ACC112 (cell line): Measurements from ENCODE around the gene TIMM22.
"Not testable (repeated sequence)": the region's sequence is repeated elsewhere in the genome, so short reads cannot be mapped to it uniquely, and the experiment has no call there.

Experiments
- H2AFZ ChIP-seq: fragments of 200-600 bp; sonication (generic); one replicate; pipeline ENCODE4 v1.6.0; 2017; ENCODE audit warnings: antibody characterized with exemption, low read length; ENCODE audit not compliant: unreplicated experiment
- H3K27ac ChIP-seq: fragments of 200-600 bp; sonication (generic); 2 replicates; pipeline ENCODE4 v1.5.1; 2014; ENCODE audit warnings: low read depth, mild to moderate bottlenecking, antibody characterized with exemption, low read length, moderate library complexity
- H3K27me3 ChIP-seq: fragments of 200-600 bp; sonication (generic); 2 replicates; pipeline ENCODE4 v1.6.1; 2014; ENCODE audit warnings: mild to moderate bottlenecking, antibody characterized with exemption, low read length, moderate library complexity, mixed read lengths; ENCODE audit not compliant: insufficient read depth
- H3K36me3 ChIP-seq: fragments of 200-600 bp; sonication (generic); 2 replicates; pipeline ENCODE4 v1.6.1; 2016; ENCODE audit warnings: mild to moderate bottlenecking, antibody characterized with exemption, low read length, moderate library complexity, mixed read lengths; ENCODE audit not compliant: insufficient read depth
- H3K4me1 ChIP-seq: fragments of 200-600 bp; sonication (generic); one replicate; pipeline ENCODE4 v1.6.1; 2016; ENCODE audit warnings: low read length, mixed read lengths; ENCODE audit not compliant: insufficient read depth, unreplicated experiment, control insufficient read depth
- H3K4me3 ChIP-seq: fragments of 200-600 bp; sonication (generic); 2 replicates; pipeline ENCODE4 v1.5.1; 2014; ENCODE audit warnings: mild to moderate bottlenecking, low read depth, low read length
- H3K79me2 ChIP-seq: fragments of 200-600 bp; sonication (generic); one replicate; pipeline ENCODE4 v1.6.0; 2016; ENCODE audit warnings: low read length; ENCODE audit not compliant: control insufficient read depth, unreplicated experiment, insufficient read depth

The TIMM22 gene

DNA sequence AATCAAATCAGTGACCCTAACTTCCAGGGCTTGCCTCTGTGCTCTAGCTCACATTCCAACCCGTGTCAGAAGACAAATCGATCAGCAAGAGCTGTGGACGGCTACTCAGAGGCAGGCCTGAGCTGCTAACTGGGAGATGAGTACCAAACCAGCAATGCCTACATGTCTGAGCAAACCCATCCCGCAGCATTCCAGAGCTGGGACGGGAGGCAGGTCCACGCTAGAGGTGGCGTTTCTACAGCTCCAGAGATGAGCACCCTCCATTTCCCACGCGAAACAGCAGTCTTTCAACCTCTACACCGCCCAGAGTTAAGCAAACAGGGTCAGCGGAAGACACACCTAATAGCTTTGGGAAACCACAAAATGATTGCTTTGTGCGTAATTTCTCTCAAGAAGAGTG is 23.9 kb upstream of the TIMM22 start:
- H2AFZ ChIP-seq, result no peak overlapping the region
- H3K27me3 ChIP-seq, result no peaks in the 10 kb centered on the region
- H3K36me3 ChIP-seq, result no peaks in the 10 kb centered on the region
- H3K79me2 ChIP-seq, result peaks cover 41% of the 10 kb centered on the region
- no peak overlapping the region for H3K4me3 ChIP-seq
- H3K27ac ChIP-seq, result no peak overlapping the region
- peaks cover 21% of the 10 kb centered on the region for H3K4me1 ChIP-seq

DNA sequence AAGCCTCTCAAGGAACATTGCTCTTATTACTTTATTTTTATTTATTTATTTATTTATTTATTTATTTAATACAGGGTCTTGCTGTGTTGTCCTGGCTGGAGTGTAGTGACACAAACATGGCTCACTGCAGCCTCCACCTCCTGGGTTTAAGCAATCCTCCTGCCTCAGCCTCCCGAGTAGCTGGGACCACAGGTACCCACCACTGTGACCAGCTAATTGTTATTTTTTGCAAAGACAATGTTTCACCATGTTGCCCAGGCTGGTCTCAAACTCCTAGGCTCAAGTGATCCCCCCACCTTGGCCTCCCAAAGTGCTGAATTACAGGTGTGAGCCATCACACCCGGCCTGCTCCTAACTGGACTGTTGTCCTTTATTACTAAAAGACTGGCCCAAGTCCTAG is 22.2 kb upstream of the TIMM22 start:
- H3K27ac ChIP-seq, H2AFZ ChIP-seq, H3K4me3 ChIP-seq, H3K36me3 ChIP-seq, H3K27me3 ChIP-seq: not testable (repeated sequence)
- Histone ChIP-seq H3K79me2 (peaks cover 39% of the 10 kb centered on the region), H3K4me1 (peaks cover 21% of the 10 kb centered on the region)

DNA sequence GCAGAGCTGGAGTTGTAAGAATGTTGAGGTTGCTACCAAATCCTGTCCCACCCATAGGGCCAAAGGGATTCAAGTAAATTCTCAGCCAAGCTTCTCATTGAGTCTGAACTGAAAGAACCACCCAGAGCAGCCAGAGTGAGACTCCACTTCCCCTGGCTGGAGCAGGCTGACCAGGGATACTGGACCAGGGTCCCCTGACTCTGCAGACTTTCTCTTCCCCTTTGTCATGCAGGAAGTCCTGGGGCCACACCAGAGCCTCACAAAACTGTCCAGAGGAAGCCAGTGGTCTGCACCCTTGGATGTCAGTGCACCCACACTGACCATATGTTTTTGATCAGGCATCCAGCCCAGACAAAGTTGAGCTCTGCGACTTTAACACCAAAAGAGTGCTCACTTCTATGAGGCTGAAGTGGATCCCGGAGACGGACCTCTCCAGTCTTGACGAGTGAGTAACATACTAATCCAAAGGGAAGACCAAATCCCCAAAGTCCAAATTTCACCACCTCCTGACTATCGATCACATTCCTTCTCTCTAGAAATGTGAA is 21.5 kb upstream of the TIMM22 start:
- peak overlapping the region; percentile 4; the same call in 1 of the 2 replicates for H3K4me3 ChIP-seq
- peak overlapping the region; percentile 77 for H2AFZ ChIP-seq
- no peaks in the 10 kb centered on the region for H3K36me3 ChIP-seq
- H3K79me2 ChIP-seq, result peaks cover 32% of the 10 kb centered on the region
- no peaks in the 10 kb centered on the region for H3K27me3 ChIP-seq
- H3K4me1 ChIP-seq, result peaks cover 21% of the 10 kb centered on the region
- H3K27ac ChIP-seq, result no peak overlapping the region

DNA sequence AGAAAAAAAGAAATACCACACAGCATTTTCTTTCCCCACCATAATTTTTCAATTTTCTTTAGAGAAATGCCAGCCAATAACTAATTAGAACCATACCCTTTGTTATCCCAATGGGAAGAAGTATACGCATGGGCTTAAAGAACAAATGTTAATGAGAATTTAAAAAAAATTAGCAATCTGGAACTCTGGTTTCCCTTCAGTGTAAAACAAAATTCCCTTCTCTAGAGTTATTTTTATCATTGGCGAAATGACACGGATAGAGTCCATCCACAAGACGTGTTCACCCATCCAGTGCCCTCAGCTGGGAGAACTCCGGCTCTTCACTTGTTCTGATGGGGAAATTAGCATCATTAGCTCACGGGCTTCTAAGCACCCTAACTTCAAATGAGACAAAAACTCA is 20.6 kb upstream of the TIMM22 start:
- Histone ChIP-seq H3K36me3 (no peaks in the 10 kb centered on the region), H3K27ac (no peak overlapping the region), H3K4me1 (peaks cover 21% of the 10 kb centered on the region), H3K27me3 (no peaks in the 10 kb centered on the region), H3K4me3 (no peak overlapping the region), H3K79me2 (peaks cover 31% of the 10 kb centered on the region), H2AFZ (no peak overlapping the region)

DNA sequence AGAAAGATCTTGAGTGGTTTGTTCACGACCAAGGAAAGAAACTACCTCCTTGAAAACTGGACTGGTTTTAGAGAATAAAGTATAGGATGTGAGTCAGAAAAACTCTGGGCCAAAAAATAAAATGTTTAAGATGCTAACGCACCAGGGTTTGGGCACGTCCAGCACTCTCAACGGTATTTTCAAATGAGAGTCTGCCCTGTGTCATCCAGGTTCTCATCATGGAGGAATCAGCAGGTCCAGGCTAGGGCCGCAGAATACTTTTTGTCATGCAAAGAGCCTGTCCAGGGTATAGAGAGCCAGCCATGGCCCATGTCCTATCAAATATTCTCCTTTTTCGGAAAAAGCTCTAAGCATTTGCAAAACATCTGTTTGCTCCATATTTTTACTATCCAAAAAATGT is 19.8 kb upstream of the TIMM22 start:
- peak overlapping the region; percentile 82 for H3K4me3 ChIP-seq

DNA sequence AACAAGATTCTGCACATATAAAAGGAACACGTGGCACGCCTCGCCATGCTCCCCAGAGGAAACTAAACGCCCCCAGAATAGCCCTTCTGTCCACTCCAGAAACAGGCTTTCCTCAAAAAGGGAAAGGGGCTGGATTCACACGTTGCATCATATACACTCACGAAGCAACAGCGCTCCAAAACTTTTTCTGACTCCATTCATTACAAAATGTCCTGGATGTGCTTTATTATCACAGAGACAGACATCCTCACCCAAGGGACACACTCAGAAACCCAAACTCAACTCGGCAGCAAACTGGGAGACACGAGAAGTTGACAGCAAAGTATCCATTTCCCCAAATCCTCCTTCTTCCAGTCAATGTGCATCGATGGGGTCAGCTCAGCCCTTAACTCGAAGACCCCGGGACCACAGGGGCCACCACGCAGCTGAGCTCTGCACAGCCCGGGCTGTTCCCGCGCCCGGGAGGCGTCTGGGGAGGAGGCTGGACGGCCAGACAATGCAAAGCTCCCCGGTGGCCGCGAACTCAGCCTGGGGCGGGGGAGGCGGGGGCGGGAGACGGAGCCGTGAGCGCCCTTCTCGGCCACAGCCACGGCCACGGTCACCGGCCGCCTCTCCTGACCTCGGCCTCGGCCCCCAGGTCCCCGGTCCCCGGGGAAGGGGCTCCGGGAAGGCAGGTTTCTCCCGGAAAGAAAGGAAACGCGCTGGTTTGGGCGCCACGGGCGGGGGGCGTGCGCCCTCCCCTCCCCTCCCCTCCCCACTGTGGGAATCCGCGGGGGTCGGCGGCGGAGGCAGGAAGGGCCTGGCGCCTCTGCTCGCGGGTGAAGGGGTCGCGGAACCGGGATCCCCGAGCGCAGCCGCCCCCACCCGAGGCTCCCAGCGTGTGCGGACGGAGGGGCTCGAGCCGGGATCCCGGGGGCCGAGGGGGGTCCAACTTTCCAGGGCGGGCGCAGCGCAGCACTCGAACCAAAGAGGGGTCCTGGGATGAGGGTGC is 18.5 kb upstream of the TIMM22 start:
- peak overlapping the region; percentile 67 for H2AFZ ChIP-seq
- H3K79me2 ChIP-seq, result peaks cover 28% of the 10 kb centered on the region
- peak overlapping the region; percentile 82 for H3K4me3 ChIP-seq
- H3K27me3 ChIP-seq, result no peaks in the 10 kb centered on the region
- no peaks in the 10 kb centered on the region for H3K36me3 ChIP-seq
- peaks cover 21% of the 10 kb centered on the region for H3K4me1 ChIP-seq
- H3K27ac ChIP-seq, result peak overlapping the region; percentile 5; the same call in 1 of the 2 replicates

More for the DNA sequence above, 19.8 kb upstream of the TIMM22 start:
- H2AFZ ChIP-seq, result no peak overlapping the region
- H3K4me1 ChIP-seq, result peaks cover 21% of the 10 kb centered on the region
- no peaks in the 10 kb centered on the region for H3K36me3 ChIP-seq
- no peaks in the 10 kb centered on the region for H3K27me3 ChIP-seq
- no peak overlapping the region for H3K27ac ChIP-seq
- peaks cover 31% of the 10 kb centered on the region for H3K79me2 ChIP-seq

DNA sequence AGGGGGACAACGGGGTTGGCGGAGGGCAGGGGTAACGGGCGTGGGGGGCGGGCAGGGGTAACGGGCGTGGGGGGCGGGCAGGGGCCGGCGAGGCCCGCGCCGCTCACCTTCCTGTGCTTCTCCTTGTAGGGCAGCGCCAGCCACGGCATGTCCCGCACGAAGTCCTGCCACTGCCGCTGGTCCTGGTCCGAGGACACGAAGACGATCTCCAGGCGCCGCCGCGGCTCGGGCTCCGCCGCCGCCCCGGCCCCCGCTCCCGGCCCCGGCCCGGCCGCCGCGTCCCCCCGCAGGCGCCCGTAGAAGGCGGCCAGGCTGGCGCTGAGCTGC is 17.8 kb upstream of the TIMM22 start:
- Histone ChIP-seq H3K36me3 (no peaks in the 10 kb centered on the region), H3K79me2 (peaks cover 28% of the 10 kb centered on the region), H3K4me1 (peaks cover 21% of the 10 kb centered on the region), H3K27ac (no peak overlapping the region), H3K4me3 (peak overlapping the region; percentile 94), H2AFZ (peak overlapping the region; percentile 64), H3K27me3 (no peaks in the 10 kb centered on the region)

DNA sequence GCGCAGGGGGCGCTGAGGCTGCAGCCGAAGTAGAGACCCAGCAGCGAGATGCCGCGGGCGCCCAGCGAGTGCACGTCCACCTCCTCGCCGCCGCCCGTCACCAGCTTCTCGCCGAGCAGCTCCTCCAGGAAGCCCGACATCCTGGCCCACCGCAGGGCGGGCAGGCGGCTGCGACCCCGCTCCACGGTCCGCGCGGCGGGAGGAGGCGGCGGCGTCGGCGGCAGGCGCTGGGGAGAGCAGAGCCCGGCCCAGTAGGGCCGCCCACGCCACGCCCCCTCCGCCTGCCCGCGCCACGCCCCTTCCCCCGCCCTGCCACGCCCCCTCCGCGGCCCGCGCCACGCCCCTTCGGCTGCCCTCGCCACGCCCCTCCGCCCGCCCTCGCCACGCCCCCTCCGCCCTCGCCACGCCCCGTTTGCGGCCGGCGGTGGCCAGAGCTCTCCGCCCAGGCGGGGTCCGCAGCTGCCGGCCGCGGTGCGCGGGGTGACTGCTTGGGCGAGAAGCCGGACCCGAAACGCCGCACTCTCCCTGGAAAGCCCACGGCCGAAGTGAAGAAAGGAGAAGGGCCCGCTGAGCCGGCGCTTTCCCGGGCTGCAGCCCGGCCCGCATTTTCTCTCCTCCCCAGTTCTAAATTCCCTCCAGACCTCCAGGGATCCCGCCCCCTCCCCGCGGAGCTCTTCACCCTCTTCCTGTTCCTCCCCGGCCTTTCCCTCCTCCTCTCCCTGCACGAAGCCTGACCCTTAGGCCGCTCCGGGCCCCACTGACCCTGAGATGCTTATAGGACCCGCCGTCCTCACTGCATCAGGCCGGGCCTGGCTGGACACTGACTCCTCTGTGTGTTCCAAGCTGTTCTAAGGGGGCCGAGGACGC is 17.2 kb upstream of the TIMM22 start, which contains the start of gene NXN:
TSS of gene NXN (minus strand) at position 238 of the 867 bp plus-strand sequence.
- H3K27me3 ChIP-seq, result no peaks in the 10 kb centered on the region
- H3K36me3 ChIP-seq, result no peaks in the 10 kb centered on the region
- peak within 1 kb of the TSS; percentile 94 for H3K4me3 ChIP-seq
- peaks cover 28% of the 10 kb centered on the region for H3K79me2 ChIP-seq
- no peak within 1 kb of the TSS for H3K27ac ChIP-seq
- H3K4me1 ChIP-seq, result peaks cover 21% of the 10 kb centered on the region
- H2AFZ ChIP-seq, result peak within 1 kb of the TSS; percentile 77

DNA sequence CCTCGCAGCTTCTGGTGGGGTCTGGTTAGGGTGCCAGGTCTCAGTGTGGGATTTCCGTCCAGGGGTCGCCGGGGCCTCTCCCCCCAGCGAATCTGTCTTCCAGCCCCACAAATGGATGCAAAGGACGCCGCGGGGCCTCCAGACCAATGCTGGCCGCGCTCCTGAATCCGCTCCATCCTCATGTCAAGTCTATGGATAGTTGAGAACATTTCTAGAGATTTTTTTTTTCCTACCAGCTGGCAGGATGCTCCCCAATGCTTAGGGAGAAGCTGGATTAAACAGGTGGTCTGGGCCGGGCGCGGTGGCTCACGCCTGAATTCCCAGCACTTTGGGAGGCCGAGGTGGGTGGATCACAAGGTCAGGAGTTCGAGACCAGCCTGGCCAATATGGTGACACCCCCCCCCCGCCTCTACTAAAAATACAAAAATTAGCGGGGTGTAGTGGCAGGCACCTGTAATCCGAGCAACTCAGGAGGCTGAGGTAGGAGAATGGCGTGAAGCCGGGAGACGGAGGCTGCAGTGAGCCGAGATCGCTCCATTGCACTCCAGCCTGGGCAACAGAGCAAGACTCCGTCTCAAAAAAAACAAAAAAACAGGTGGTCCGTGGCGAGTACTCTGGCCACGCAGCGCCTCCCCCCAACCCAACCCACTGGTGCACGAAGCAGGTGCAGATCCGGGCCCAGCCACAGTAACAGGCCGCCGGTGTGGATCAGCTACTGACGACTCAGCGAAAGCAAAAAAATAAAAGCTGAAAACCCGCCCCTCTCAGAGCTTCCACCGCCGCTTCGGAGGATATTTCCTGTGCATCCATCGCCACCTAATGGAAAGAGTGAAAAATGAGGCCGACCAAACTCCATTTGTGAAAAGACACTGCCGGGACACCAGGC is 16.3 kb upstream of the TIMM22 start:
- Histone ChIP-seq H3K4me3 (peak overlapping the region; percentile 80), H2AFZ (peak overlapping the region; percentile 77), H3K27me3 (no peaks in the 10 kb centered on the region), H3K27ac (no peak overlapping the region), H3K4me1 (peaks cover 14% of the 10 kb centered on the region), H3K36me3 (no peaks in the 10 kb centered on the region), H3K79me2 (peaks cover 20% of the 10 kb centered on the region)

DNA sequence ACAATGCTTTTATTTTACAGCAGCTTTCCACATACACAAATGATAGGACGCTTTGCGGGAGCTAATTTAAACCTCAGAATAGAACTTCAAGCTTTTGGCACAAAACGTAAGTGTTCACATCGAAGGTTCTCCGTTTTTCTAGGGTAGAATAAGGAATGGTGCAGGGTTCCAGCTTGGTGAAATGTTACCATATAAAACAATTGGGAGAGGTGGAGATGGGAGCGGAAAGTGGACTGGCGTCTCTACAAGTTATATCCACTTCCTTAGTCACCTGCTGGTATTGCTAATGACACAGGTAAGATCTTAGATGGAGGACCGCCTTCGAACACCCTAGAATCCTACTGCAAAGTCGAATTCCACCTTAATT is 15.7 kb upstream of the TIMM22 start:
- Histone ChIP-seq H3K4me1 (peaks cover 7% of the 10 kb centered on the region), H3K79me2 (peaks cover 16% of the 10 kb centered on the region), H2AFZ (peak overlapping the region; percentile 64), H3K27me3 (no peaks in the 10 kb centered on the region), H3K27ac (no peak overlapping the region), H3K4me3 (no peak overlapping the region), H3K36me3 (no peaks in the 10 kb centered on the region)
